Activated naive CD4-positive, alpha-beta T cell treated with anti-CD3 and anti-CD28 coated beads, Interleukin-2, amount 50 U/mL, for 72 hours (primary cell): ENCODE results near the gene TXNRD1. TPM values are rescaled to one million over a fixed set of nuclear protein-coding genes. Genes with fewer than 3 reads are reported as not detected.

Source experiments
- ATAC-seq, 2 donors: fragments of 150-1000 bp; cut with Tn5 transposase; 2 replicates each; pipeline ENCODE4 v1.10.0; 2021; ENCODE audit warnings: mild to moderate bottlenecking in 2 of 2, moderate library complexity in 2 of 2
- DNase-seq, 2 donors: peaks; one replicate each; pipeline ENCODE4 v3.0.0; 2021 to 2022; ENCODE audit warnings: low spot score in 2 of 2
- H3K27ac Mint-ChIP-seq, 2 donors: one replicate each; pipeline ENCODE4 v1.8.0; 2022; ENCODE audit warnings: mild to moderate bottlenecking in 2 of 2, mixed read lengths in 2 of 2
- H3K36me3 Mint-ChIP-seq, 2 donors: one replicate each; pipeline ENCODE4 v1.8.0; 2022; ENCODE audit warnings: mixed read lengths in 2 of 2
- H3K9me3 Mint-ChIP-seq, 2 donors: one replicate each; pipeline ENCODE4 v1.8.0; 2022; ENCODE audit warnings: mixed read lengths in 2 of 2
- total RNA-seq, 2 donors: library from RNA; stranded (reverse); gene quantifications; one replicate each; pipeline ENCODE4 v1.2.3, GENCODE V29; 2022

The TXNRD1 gene
- total RNA-seq, 2 donors from 2014 or later: 86.4 to 160 TPM

DNA sequence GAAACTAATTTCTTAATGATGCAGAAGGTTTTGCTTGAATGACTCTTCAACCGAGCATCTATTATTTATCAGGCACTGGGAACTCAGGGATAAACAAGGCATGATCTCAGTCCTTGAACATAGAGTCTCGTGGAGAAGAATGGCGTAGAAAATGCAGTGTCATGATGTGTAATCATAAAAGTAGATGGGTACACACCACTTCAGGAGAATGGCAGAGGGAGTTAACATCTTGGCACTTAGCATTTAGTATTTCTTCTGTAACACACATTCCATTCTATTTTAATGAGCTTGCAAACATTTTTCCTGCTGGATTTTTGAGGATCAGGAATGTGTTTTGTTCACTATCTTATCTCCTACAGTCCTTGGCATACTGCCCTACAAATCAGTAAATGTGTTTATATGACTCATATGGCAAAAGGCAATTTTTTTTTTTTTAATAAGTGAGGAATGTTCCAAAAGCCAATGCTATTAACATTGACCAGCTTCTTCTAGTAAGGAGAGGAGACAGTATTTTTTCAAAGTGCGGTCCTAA, 3.8 kb downstream of the TXNRD1 start:
- Mint-ChIP-seq H3K27ac (peak overlapping the region; percentile 79 to 87), H3K36me3 (peaks cover 0 to 11% of the 10 kb centered on the region in 2 donors), H3K9me3 (peaks cover 0 to 10% of the 10 kb centered on the region in 2 donors)
- DNase-seq (no peak), ATAC-seq (peak in 1 of 2 donors; percentile 8)

DNA sequence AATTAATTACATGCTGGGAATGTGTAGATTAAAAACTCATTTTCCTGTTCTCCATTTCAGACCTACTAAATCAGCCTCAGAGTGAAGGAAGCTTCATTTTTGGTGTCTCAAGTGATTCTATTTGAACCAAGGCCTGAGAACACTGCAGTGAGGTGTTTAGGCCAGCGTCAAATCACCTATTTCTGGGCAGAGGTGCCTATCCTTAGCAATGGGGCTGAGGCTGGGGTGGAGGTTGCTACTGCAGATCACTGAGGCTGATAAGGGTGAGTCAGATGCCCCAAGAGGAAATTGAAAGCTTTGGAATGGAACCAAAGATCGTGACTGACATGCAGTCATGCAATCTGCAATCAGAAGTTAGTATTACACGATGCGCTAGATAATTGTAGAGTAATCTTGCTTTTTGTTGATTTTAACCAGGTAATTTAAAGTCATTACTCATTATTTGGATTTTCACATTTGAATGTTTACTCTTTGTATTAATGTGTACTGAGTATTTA, 4.4 kb downstream of the TXNRD1 start:
- peaks cover 0 to 14% of the 10 kb centered on the region in 2 donors for H3K36me3 Mint-ChIP-seq
- peak; percentile 74 to 87 for ATAC-seq
- peak; percentile 34 to 71 for DNase-seq
- H3K9me3 Mint-ChIP-seq: peaks cover 0 to 14% of the 10 kb centered on the region in 2 donors
- H3K27ac Mint-ChIP-seq: peak overlapping the region; percentile 79 to 87

- ATAC-seq (no peak), DNase-seq (no peak)
- Mint-ChIP-seq H3K36me3 (peaks cover 0 to 19% of the 10 kb centered on the region in 2 donors), H3K27ac (no peak overlapping the region), H3K9me3 (peaks cover 0 to 21% of the 10 kb centered on the region in 2 donors)
Observed at GRCh38 chr12:104220931-104221330, 5.4 kb downstream of the TXNRD1 start.

GRCh38 chr12:104222976-104223375, 7.4 kb downstream of the TXNRD1 start:
- H3K36me3 Mint-ChIP-seq: peaks cover 0 to 12% of the 10 kb centered on the region in 2 donors
- H3K27ac Mint-ChIP-seq: no peak overlapping the region
- no peak for ATAC-seq

GRCh38 chr12:104223712-104224111, 8.1 kb downstream of the TXNRD1 start:
- H3K36me3 Mint-ChIP-seq: peaks cover 0 to 12% of the 10 kb centered on the region in 2 donors
- ATAC-seq (no peak), DNase-seq (no peak)
- H3K27ac Mint-ChIP-seq: no peak overlapping the region
- H3K9me3 Mint-ChIP-seq: peaks cover 0 to 11% of the 10 kb centered on the region in 2 donors

More at GRCh38 chr12:104222976-104223375, 7.4 kb downstream of the TXNRD1 start:
- peaks cover 0 to 11% of the 10 kb centered on the region in 2 donors for H3K9me3 Mint-ChIP-seq
- no peak for DNase-seq

- DNase-seq (no peak), ATAC-seq (no peak)
- Mint-ChIP-seq H3K27ac (no peak overlapping the region), H3K36me3 (peaks cover 4 to 8% of the 10 kb centered on the region in 2 donors), H3K9me3 (peaks cover 0 to 15% of the 10 kb centered on the region in 2 donors)
Observed at GRCh38 chr12:104226672-104227071, 11.1 kb downstream of the TXNRD1 start.

DNA sequence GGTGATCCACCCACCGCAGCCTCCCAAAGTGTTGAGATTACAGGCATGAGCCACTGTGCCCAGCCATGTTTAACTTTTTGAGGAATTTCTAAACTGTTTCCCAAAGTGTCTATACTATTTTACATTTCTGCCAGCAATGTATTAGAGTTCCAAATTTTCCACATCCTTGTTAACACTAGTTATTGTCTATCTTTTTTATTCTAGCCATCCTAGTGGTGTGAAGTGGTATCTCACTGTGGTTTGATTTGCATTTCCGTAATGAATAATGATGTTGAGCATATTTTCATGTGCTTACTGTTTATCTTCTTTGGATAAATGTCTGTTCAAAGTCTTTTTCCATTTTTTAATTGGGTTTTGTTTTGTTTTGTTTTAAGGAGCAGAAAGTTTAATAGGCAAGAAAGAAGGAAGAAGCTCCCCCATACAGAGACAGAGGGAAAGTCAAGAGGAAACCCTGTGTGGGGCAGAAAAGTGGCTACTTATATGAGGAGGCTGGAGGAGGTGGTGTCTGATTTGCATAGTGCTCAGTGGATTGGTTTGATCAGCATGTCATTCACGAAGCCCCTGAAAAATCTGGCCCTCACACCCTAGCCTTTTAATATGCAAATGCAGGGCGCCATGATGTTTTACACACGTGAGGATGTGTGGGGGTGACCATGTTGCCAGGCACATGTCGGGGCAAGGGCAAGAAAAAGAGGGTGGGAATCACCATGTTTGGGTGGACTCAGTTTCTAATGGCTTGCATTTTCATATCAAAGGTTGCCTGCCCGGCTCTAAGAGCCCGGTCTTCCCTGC, 14.9 kb downstream of the TXNRD1 start:
- Mint-ChIP-seq H3K36me3 (peaks cover 20 to 26% of the 10 kb centered on the region in 2 donors), H3K9me3 (peaks cover 13 to 23% of the 10 kb centered on the region in 2 donors), H3K27ac (peak overlapping the region; percentile 68)
- DNase-seq (no peak), ATAC-seq (no peak)

GRCh38 chr12:104232609-104233280, 17.2 kb downstream of the TXNRD1 start:
- DNase-seq: no peak
- Mint-ChIP-seq H3K36me3 (peaks cover 20 to 34% of the 10 kb centered on the region in 2 donors), H3K27ac (no peak overlapping the region)

DNA sequence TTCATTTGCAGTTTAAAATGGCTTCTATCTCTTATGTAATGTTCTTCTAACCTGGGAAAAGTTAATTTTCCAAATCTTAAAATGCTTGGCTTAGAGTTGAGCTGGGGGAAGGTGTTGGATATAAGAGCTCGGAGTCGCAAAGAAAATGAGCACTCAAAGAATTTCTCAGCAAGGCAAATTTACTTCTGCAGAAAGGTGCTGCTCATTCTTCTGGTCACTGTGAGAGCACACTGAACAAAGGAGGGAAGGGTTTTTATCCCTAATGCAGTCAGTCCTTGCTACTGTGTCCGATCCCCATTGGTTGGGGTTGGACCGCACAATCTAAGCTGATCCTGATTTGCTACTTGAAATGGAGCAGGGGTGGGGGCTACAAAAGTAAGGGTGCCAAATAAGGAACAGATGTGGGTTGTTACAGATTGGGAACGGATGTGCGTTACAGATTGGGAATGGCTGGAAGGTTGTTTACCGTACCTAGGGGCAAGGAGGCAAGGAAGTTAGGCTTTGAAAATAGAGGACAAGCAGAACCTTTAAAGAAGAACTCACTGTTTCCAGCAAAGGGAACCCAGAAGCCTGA, 19.4 kb downstream of the TXNRD1 start:
- H3K36me3 Mint-ChIP-seq: peaks cover 20 to 34% of the 10 kb centered on the region in 2 donors
- H3K27ac Mint-ChIP-seq: no peak overlapping the region
- DNase-seq (no peak), ATAC-seq (no peak)
- peaks cover 17 to 23% of the 10 kb centered on the region in 2 donors for H3K9me3 Mint-ChIP-seq

More at GRCh38 chr12:104232609-104233280, 17.2 kb downstream of the TXNRD1 start:
- H3K9me3 Mint-ChIP-seq: peaks cover 17 to 23% of the 10 kb centered on the region in 2 donors
- ATAC-seq: no peak

DNA sequence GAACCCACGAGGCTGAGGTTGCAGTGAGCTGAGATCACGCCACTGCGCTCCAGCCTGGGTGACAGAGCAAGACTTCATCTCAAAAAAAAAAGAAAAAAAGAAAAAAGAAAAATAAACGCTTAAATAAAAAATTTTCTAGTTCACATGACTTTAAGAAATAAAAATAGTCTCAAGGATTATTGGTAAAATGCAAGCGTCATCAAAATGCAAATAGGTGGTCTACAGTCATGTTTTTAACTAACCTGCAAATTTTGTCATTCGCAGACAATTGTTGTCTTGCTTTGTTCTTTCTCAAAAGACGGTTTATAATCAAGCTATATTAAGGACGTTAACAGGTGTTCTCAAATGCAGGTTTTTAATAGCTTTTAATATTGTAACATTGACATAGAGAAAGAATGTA, 22.4 kb downstream of the TXNRD1 start:
- no peak overlapping the region for H3K27ac Mint-ChIP-seq
- H3K36me3 Mint-ChIP-seq: peaks cover 6 to 23% of the 10 kb centered on the region in 2 donors
- ATAC-seq (no peak), DNase-seq (no peak)
- peaks cover 12 to 15% of the 10 kb centered on the region in 2 donors for H3K9me3 Mint-ChIP-seq

GRCh38 chr12:104242546-104243206, 27.1 kb downstream of the TXNRD1 start:
- DNase-seq (no peak), ATAC-seq (no peak)
- H3K36me3 Mint-ChIP-seq: no peaks in the 10 kb centered on the region
- no peak overlapping the region for H3K27ac Mint-ChIP-seq
- no peaks in the 10 kb centered on the region for H3K9me3 Mint-ChIP-seq

- ATAC-seq: no peak
- H3K9me3 Mint-ChIP-seq: no peaks in the 10 kb centered on the region
- no peaks in the 10 kb centered on the region for H3K36me3 Mint-ChIP-seq
- no peak overlapping the region for H3K27ac Mint-ChIP-seq
- DNase-seq: no peak
Observed at GRCh38 chr12:104243551-104243950, 28.0 kb downstream of the TXNRD1 start.

DNA sequence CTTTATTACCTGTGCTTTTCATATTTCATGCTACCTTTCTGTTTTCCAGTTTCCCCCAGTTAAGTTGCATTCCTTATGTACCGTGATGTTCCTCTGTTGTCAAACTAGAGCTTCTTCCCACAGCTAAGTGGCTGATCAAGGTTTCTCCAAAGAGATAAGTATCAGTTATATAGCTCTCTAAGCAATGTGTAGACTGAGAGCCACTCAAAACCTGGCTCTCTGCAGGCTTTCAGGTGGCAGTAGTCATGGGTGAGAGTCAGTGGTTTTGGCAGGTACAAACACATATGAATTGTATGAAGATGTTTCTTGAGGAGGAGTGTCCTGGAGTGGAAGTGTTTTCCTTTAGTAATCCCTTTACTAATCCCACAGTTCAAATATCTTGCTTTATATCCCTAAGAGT, 28.4 kb downstream of the TXNRD1 start:
- no peaks in the 10 kb centered on the region for H3K9me3 Mint-ChIP-seq
- no peaks in the 10 kb centered on the region for H3K36me3 Mint-ChIP-seq
- no peak for DNase-seq
- ATAC-seq: no peak
- no peak overlapping the region for H3K27ac Mint-ChIP-seq

GRCh38 chr12:104247698-104248097, 32.1 kb downstream of the TXNRD1 start:
- no peak for DNase-seq
- no peaks in the 10 kb centered on the region for H3K36me3 Mint-ChIP-seq
- ATAC-seq: no peak
- H3K27ac Mint-ChIP-seq: no peak overlapping the region
- H3K9me3 Mint-ChIP-seq: no peaks in the 10 kb centered on the region

DNA sequence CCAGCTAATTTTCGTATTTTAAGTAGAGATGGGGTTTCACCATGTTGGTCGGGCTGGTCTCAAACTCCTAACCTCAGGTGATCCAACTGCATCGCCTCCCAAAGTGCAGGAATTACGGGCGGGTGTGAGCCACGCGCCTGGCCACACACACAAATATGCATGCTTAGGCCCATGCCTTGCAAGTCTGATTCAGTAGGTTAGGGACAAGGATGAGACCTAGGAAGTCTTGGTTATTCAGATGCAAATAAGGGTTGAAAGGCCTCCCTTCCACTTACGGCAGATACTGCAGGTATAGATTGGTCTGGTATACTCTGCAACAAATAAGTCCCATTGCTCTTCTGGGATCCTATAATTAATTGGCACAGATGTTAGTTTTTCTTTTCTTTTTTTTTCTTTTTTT, 32.9 kb downstream of the TXNRD1 start:
- DNase-seq (no peak), ATAC-seq (no peak)
- no peaks in the 10 kb centered on the region for H3K36me3 Mint-ChIP-seq
- H3K9me3 Mint-ChIP-seq: no peaks in the 10 kb centered on the region
- H3K27ac Mint-ChIP-seq: no peak overlapping the region

DNA sequence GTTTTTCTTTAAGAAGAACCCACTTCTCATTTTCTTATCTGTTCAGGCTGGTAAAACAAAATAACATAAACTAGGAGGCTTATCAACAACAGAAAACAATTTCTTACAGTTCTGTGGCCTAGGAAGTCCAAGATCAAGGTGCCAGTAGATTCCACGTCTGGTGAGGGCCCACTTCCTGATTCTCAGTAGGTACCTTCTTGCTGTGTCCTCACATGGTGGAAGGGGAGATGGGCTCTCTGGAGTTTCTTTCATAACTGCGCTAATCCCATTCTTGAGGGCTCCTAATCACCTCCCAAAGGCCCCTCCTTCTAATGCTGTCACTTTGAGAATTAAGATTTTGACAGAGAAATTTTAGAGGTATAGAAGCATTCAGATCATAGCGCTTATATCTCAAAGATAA, 33.4 kb downstream of the TXNRD1 start:
- DNase-seq: no peak
- Mint-ChIP-seq H3K27ac (peak overlapping the region in 1 of 2 donors; percentile 37), H3K9me3 (no peaks in the 10 kb centered on the region), H3K36me3 (no peaks in the 10 kb centered on the region)
- no peak for ATAC-seq
